Activated CD8-positive, alpha-beta memory T cell treated with anti-CD3 and anti-CD28 coated beads, Interleukin-2, amount 50 U/mL, for 4 hours (primary cell): Measurements from ENCODE around the gene ENPP1.
"Not testable (repeated sequence)": the region's sequence is repeated elsewhere in the genome, so short reads cannot be mapped to it uniquely, and the experiment has no call there.

Source experiments
- DNase-seq: peaks from one replicate; pipeline ENCODE4 v3.0.0-alpha.2; 2020

Gene ENPP1

DNA sequence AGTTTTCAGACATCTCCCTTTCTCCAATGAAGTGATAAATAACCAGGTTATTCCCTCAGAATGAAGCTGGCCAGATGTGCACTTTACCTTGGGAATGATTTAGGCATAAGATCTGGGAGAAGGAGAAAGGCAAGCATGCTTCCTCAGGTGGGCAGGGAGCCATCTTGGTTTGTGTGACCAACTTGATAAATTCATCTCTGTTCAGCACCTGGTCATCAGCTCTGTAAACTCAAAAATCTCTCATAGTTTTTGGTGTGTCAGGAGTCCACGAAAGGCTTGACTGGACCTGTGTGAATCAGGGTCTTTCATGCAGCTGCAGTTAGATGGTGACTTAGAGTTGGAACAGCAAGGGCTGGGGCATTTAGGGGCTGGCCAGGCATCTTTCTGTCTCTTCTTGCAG is 24.5 kb downstream of the ENPP1 start:
- DNase-seq, result no peak

DNA sequence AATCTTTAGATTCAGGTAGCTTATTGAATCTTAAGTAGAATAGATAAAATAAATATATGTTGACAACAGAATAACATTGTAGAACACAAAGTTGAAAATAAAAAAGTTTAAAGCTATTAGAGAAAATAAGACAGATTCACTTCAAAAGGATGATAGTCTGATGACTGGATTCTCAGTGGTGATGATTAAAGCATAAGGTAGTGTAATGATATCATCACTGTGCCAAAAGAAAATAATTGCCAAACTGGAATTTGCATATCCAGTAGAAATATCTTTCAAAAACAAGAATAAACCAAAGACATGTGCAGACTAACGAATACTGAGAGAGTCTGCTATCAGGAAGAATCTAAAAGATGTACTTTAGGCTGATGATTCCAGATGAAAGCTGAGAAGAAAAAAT is 30.2 kb downstream of the ENPP1 start:
- no peak for DNase-seq

DNA sequence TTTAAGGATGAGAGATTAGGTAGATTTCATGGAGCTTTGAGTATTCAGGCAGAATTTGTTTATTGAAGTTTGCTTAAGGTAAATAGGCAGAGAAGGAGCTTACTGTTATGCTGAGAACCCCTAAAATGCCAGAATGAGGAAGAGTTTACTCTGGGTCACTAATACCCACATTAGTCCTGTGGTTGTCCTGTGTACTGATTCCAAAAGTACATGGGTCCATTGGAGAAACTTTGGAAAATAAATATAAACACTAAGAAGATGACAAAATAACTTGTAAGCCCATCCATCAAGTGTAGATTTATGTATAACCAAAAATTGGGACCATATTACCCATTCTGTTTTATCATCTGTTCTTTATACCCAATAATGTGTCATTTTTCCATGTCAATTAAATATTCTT is 31.6 kb downstream of the ENPP1 start:
- no peak for DNase-seq

DNA sequence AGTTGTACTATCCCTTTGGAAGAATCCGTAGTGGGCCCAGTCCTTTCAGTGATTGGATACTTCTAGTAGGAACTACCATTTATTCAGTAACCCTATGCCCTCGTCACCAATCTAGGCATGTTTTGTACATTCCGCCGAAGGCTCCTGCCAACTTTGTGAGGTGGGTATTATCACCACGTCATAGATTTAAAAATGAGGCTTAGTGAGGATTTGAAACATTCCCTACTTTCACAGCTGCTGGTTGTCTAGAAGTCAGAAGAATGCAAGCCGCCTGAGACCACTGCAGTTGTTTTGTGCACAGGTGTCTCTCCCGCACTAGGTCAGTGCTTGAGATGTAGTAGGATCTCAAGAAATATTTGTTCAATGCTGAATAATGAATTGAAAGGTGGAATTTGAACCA is 32.6 kb downstream of the ENPP1 start:
- no peak for DNase-seq

DNA sequence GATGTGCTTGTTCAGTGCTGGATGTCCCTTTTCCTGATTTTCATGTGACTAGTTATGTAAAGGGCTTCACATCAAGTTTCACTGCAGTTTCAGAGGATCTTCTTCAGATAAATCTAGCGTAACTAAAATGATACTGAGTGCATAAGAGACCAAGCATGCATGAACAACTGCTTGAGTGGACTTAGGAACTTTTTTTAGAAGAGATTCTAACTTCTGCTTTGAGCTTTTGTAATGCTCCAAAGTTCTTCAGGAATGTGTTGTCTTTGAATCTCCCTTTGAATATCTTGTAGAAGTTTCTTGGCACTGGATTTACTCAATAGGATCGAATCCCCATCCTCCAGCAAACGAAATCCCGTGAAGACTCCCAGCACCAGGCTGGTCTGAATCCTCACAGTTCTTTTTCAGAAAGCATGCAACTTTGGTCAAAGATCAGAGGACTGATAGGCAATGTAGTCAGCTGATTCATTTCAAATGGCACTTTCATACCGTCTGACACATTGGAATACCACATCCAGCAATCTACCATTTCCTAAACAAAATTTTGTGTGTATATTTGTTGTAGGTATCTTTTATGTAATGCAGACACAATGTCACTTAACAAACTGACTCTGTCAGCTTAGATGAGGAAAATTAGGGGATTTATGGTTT is 33.2 kb downstream of the ENPP1 start:
- DNase-seq, result no peak

DNA sequence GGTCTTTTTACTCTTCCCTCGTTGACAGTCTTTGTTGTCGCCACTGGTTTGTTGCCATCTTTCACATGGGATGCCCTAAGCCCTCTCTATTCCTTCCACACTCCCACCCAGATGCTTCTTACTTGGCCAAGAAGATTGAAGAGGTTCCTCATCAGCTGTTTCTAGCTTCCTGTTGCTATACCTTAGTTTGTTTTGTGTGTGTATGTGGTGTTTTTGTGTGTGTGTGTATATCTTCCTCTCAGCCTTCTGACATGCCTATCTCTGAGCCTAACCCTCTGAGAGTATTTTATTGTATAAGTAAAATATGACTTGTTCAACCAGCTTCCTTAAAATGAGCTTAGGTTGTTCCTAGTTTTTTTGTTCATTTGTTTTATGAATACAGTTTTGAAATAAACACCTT is 35.9 kb downstream of the ENPP1 start:
- DNase-seq, result no peak

DNA sequence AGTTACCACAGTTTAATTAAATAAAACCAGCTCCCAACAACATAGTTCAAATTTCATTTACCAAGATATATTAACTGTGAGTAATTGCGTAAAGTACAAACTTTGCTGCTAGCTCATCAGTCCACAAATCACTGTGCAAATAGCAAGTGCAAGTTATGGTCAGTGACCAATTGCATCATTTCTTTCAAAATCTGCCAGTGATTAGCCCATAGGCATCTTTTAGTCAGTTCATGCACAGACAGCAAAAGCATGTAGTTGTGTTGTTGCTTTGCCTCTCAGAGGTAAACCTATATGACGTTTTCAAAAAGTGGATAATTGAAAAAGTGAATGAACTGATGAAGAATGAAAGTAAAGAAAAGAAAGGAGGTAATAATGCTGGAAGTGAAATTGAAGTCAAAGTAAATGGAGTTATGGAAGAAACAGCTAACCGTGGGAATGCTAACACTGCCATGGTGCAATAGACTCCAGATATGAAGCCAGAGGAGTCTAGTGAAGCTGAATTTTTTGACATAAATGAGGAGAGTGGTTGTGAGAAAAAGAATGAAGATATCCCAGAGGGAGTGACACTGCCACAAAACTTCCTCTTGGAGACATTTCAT is 36.5 kb downstream of the ENPP1 start:
- DNase-seq, result no peak

DNA sequence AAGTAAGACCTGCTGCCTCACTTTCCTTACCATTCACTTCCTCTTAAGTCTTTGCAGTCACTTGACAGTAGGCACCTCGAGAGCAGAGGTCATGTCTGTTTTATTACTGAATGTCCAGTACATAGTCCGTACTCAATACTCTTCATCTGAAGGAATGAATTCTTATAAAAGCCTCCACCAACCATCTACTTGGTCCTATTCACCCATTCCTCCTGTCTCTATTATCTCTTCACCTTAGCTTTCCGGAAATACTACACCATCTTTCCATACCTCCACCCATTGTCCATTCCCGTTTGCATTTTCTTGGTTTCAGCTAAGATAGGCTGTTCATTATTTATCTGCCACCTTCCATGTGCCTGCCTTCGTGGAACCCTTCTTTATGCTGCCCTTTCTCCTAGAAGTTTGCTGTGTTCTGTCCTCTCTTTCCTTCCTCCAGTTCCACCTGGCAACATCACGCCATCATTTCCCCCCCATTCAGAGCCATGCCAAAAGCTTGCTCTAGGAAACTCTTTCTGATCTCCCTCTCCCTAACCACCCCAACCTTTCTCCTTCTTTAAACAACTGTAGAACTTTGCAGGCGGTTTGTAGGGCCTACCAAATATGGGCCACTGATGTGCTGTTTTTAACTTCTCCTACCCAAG is 38.3 kb downstream of the ENPP1 start:
- no peak for DNase-seq

DNA sequence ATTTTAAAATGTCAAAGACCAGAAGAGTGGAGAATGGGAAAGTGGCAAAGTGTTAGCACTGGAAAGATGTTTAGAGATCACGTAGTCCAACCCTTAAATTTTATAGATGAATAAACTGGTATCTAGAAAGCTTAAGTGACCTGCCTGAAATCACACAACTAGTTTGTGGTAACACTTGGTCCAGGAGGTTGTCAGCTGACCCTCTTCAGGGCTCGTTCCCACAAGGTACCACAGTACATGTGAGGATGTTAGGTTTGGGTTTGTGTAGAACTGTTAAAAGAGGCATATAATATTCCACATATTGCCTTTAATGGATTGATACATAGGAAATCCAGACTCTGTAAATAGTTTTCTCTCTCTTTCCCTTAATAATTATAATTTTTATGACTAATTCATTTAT is 39.1 kb downstream of the ENPP1 start:
- no peak for DNase-seq

DNA sequence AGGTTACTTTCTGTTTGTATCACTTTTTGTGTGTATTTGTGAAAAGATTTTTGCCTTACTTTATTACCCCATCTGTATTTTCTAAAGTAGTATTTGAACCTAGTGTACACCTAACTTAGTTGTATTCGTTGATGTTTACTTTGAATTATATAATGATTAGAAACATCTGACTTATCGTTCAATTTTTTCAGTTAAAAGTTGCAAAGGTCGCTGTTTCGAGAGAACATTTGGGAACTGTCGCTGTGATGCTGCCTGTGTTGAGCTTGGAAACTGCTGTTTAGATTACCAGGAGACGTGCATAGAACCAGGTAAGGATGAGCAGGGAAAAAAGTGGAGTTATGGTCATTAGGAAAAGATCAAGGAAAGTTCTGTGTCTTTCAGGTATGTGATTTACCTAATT is 42.0 kb downstream of the ENPP1 start:
- DNase-seq, result no peak

DNA sequence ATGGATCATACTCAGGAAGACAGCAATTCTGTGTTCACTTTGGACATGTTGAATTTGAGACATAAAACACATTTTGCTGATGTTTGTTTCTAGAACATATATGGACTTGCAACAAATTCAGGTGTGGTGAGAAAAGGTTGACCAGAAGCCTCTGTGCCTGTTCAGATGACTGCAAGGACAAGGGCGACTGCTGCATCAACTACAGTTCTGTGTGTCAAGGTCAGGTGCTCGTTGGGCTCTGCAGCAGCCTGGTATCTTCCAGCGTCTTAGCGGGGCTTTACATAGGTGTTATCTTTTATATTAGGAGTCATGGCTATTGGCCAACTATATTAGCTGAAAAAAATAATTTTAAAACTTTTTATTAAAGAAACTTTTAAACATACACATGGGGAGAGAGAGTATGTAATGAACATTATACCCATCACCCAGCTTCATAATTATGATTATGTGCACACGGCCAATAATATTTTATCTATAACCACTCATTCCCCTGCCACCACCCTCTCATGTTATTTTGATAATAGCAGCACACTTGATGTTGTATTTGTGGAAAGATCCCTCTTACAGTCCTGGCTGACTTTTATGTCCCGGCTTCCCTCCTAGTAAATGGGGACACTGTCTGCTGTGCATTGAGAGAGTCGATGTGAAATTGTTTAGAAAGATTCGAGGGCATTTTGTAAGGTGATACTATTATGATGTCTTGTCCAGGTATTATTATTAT is 43.4 kb downstream of the ENPP1 start:
- DNase-seq, result no peak

DNA sequence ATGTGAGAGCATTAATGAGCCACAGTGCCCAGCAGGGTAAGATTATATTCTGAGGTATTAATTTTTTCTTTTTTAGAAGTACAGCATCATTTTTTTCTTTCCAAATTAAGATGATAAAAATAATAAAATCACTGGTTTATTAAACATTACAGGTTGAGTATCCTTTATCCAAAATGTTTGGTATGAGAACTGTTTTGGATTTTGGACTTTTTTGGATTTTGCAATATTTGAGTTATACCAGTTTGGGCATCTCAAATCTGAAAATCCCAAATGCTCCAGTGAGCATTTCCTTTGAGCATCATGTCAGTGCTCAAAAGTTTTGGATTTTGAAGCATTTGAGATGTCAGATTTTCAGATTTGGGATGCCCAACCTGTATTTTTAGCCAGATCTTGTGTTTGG is 44.4 kb downstream of the ENPP1 start:
- DNase-seq, result no peak

DNA sequence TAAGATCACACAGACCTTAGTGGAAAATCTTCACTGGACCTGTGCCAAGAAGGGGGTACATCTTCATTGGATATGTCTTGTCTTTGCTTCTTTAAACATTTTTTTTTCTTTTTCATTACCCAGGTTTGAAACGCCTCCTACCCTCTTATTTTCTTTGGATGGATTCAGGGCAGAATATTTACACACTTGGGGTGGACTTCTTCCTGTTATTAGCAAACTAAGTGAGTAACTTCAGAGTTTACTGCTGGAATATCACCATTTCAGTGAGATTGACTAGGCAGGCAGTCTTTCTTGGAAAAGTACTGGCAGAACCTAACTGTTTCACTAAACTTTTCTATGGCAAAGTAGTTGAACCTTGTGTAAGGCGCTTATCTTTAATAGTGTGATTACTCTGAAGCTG is 47.0 kb downstream of the ENPP1 start:
- no peak for DNase-seq

DNA sequence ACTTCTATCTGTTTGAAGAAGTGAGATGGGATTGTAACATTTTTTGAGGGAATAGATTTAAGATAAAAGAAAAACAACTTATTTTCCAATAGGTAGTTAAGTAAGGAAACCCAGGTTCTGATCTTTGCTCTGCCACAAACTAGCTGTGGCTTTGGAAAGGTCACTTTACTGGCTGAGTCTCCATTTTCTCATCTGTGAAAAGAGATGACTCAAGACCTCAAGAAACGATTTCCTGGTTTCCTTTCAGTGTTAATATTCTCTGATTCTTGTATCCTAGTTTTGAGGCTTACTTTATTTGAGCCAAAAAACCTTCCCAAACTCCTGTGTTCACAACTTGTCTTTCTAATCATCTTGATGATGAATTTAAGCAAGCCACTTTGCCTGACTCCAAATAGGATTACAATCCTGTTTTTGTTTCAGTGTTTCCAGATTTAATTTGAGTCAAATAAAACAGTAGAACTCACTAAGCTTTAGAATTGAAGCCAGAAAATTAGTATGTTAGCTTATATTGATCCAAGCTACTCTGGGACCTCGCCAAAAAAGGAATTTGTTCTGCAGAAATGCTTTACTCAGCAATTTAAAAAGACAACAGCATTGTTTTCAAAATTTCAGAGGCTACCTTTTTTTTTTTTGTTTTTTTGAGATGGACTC is 51.1 kb downstream of the ENPP1 start:
- DNase-seq, result no peak

DNA sequence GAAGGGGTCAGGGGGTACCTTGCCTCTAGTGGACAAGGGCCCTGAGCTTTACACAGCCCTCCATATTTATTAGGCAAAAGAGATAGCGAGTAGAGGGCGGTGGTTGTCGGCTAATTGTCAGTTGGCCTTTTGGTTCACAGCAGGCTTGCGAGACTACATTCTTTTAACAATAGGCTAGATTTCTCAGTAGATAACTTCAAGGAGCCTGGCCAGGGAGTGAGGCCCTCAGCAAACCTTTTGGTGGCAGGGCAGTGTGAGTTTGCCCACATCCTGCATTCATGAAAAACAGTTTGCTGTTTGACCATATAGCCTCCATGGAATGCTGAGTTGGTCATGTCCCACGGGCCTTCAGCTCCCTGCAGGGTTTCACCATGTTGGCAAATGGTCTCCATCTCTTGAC is 51.8 kb downstream of the ENPP1 start:
- DNase-seq, result not testable (repeated sequence)

DNA sequence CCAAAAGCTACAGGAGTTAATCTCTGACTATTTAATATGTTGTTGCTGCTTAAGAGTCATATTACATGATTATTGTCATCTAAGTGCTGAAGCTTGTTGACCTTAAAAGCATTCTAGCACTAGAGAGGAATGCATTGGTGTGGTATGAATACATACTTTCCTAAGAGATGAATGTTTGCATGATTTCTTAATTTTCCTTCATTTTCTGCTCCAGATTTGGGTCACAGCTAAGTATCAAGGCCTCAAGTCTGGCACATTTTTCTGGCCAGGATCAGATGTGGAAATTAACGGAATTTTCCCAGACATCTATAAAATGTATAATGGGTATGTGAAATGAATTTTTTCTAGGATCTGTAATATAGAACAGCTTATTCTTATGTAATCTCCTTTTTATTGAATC is 53.6 kb downstream of the ENPP1 start:
- no peak for DNase-seq

DNA sequence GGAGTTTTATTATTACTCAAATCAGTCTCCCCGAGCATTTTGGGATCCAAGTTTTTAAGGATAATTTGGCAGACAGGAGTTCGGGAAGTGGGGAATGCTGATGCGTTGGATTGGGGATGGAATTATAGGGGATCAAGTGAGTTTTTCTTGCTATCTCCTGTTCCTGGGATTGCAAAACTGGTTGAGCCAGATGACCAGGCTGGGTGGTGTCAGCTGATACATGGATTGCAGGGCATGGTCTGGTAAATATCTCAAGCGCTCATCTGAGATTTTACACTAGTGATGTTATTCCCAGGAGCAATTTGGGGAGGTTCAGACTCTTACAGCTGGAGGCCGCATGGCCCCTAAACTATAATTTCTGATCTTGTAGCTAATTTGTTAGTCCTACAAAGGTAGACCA is 54.7 kb downstream of the ENPP1 start:
- no peak for DNase-seq

DNA sequence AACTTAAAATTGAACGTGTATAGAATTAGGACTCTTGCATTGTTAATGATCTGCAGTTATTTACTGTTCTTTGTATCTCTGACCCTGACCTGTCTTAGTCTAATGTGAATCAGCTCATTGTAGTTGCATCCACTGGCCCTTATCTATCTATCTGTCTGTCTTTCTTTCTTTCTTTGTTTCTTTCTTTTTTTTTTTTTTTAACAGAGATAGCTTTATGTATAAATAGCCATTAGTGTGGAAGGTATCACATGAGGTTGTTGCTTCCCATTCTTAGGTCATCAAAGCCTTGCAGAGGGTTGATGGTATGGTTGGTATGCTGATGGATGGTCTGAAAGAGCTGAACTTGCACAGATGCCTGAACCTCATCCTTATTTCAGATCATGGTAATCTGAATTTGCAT is 59.9 kb downstream of the ENPP1 start:
- DNase-seq, result no peak

DNA sequence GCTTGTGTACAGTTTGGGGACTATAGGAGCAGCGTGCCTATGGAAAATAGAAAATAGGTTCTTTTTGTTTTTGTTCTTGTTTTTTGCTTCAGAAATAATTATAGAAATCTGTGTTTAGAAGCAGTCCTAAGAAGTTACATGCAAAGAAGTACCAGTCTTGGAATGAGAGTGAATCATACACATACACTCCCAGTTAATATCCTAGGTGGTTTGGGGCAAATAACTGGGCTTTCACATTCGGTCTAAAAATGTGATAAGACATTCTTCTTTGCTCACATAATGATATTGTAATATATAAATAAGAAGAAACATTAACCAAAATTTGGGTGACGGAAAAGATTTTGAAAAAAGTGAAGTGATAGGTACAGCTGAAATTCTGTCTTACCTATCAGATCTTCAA is 61.0 kb downstream of the ENPP1 start:
- DNase-seq, result no peak

DNA sequence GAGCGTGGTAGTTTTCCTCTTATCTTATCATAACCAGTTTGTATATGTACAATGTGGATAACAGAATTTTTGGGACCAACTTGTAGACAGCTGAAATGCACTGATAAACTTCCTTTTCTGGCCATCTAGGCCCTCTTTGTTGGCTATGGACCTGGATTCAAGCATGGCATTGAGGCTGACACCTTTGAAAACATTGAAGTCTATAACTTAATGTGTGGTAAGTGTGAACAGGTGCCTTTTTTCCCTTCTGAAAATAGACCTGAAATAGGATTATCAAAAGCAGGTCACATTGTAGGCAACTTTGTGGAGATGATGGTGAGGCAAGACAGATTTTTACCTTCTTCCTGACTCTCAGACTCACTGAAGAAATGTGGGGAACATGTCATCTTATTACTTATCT is 67.8 kb downstream of the ENPP1 start:
- DNase-seq, result no peak

DNA sequence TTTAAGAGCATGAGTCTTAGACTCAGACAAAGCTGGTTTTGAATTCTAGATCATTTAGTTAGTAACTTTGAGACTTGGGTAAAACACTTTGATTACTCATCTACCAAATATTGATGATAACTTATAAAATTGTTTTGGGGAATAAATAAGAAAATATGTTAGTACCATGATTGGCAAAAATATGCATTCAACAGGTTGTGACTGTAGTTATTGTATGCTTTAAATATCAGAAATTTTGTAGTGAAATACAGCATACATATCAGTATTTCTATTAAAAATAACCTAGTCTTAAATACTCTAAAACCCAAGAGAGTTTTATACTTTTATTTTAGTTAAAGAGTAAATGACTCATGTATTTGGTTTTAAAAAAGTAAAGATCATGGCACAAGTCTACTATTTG is 68.7 kb downstream of the ENPP1 start:
- no peak for DNase-seq

DNA sequence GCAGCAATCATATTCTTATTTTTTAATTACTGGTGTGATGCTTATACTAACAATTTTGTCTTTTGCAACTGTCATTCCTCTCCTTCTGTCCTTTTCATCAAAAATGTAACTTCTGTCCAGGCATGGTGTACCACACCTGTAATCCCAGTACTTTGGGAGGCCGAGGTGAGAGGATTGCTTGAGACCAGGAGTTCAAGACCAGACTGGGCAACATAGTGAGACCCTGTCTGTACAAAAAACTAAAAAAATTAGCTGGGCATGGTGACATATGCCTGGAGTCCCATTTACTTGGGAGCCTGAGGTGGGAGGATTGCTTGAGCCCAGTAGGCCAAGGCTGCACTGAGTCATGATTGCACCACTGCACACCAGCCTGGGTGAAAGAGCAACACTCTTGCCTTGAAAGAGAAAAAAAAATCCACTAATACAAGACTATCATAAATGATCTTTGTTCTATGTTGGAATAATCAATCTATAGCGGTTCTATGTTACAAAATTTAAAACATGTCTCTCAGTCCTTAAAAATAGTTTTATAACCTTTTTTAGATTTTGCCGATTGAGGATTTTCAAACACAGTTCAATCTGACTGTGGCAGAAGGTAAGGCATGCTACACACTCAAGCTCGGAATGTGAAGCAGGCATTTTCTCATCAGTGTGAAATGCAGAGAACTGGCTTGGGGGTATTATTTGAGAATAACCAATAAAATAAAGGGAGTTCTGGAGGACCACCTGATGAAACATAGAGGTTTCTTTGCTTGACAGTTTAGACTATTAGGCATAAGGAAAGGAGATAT is 70.4 kb downstream of the ENPP1 start:
- DNase-seq, result no peak

DNA sequence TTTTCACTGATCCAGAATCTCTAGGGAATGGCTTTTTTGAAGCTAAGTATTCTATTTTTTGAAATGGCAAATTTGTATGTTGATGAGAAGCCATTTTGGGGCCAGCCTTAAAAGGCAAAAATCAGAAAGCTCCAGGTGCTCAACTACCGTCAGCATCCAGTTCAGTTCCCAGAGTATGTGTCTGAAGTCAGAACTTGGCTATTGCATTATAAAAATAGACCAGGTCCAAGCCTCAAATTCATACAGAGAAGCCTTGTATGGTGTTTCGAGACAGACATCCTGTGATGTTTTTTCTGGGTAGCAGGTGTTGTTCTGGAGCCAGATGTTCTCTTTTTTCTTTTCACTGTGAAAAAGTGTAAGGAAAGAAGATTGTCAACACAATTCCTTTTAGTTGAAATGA is 75.2 kb downstream of the ENPP1 start:
- DNase-seq, result no peak
